HepG2 (cell line): ENCODE measurements around the gene PON1. TPM values are rescaled to one million over a fixed set of nuclear protein-coding genes. Genes with fewer than 3 reads are reported as not detected.
A peak's percentile ranks its signal among the peaks of the same experiment; 100 is the strongest.

Experiments used
- ATAC-seq: fragments of 200-7000 bp; cut with Tn5 transposase; 3 replicates; pipeline ENCODE4 v1.9.1; 2020; ENCODE audit warnings: mild to moderate bottlenecking, moderate library complexity
- BruUV-seq: library from RNA; stranded (reverse); fragments of 400-500 nt; replicated peaks from 2 replicates; lab custom pipeline; 2021; lab: Mats Ljungman, UMichigan
- CTCF ChIA-PET: fragments of 300-600 bp; formaldehyde crosslinking; extraction: SDS; loops from one replicate; lab custom pipeline; 2021; ENCODE audit warnings: low total read pairs, inconsistent platforms, low intra/inter-chr PET ratio; lab: Yijun Ruan, JAX
- POLR2A ChIA-PET: fragments of 350-600 bp; sonication (Branson Sonifier 250); formaldehyde crosslinking; loops from one replicate; lab custom pipeline; 2020; ENCODE audit warnings: antibody characterized with exemption, inconsistent platforms; lab: Yijun Ruan, JAX
- DNase-seq: peaks from one replicate; pipeline ENCODE4 v3.0.0-alpha.2; 2015; ENCODE audit warnings: low spot score
- FAIRE-seq: peaks from 3 replicates; lab custom pipeline; 2011; peaks lifted over from hg19 to GRCh38; lab: Jason Lieb, UNC
- H2AFZ ChIP-seq: one replicate; pipeline ENCODE4 v1.6.1; 2011; ENCODE audit warnings: low read length, inconsistent platforms
- H3K27ac ChIP-seq: fragments of 300-600 bp; 3 replicates; pipeline ENCODE4 v1.8.0; 2011; ENCODE audit warnings: mixed run types, mild to moderate bottlenecking, mixed read lengths, low read length, inconsistent platforms; ENCODE audit not compliant: insufficient read depth; ENCODE audit errors: extremely low read length
- H3K27me3 ChIP-seq, 2 experiments: fragments of 200-600 bp in 1 of 2; 2 replicates in 1 of 2; 3 replicates in 1 of 2; pipeline versions ENCODE4 v1.6.0 to v1.8.0; 2011; ENCODE audit warnings: low read length in 2 of 2, mild to moderate bottlenecking in 2 of 2, moderate library complexity in 2 of 2, inconsistent platforms in 1 of 2; ENCODE audit not compliant: insufficient read depth in 2 of 2, control insufficient read depth in 1 of 2
- H3K36me3 ChIP-seq, 2 experiments: fragments of 200-600 bp in 1 of 2; replicated peaks in 1 of 2; 2 replicates in 1 of 2; 3 replicates in 1 of 2; pipeline versions ENCODE4 v1.5.1 to v1.8.0; 2011; ENCODE audit warnings: low read length in 2 of 2, inconsistent platforms in 1 of 2; ENCODE audit not compliant: insufficient read depth in 2 of 2, control insufficient read depth in 1 of 2
- H3K4me1 ChIP-seq: 2 replicates; pipeline ENCODE4 v1.5.1; 2012; ENCODE audit warnings: low read length, inconsistent platforms; ENCODE audit not compliant: insufficient read depth
- H3K4me2 ChIP-seq: 2 replicates; pipeline ENCODE4 v1.6.0; 2011; ENCODE audit warnings: low read depth, low read length, inconsistent platforms
- H3K4me3 ChIP-seq, 3 experiments: fragments of 200-600 bp in 1 of 3; sonication (generic), shearing (Covaris generic) in 1 of 3; replicated peaks in 1 of 3; 2 replicates each; pipeline ENCODE4 v1.5.1; 2011 to 2016; ENCODE audit warnings: low read length in 3 of 3, inconsistent platforms in 2 of 3, low read depth in 2 of 3, mild to moderate bottlenecking in 2 of 3, control low read depth in 1 of 3, mixed read lengths in 1 of 3; ENCODE audit not compliant: insufficient read depth in 1 of 3
- H3K79me2 ChIP-seq: one replicate; pipeline ENCODE4 v1.6.1; 2011; ENCODE audit warnings: low read length, inconsistent platforms; ENCODE audit not compliant: insufficient read depth
- H3K9ac ChIP-seq: 2 replicates; pipeline ENCODE4 v1.6.0; 2011; ENCODE audit warnings: mild to moderate bottlenecking, low read depth, low read length, inconsistent platforms; ENCODE audit not compliant: insufficient read depth
- H3K9me3 ChIP-seq: 2 replicates; pipeline ENCODE4 v1.5.1; 2012; ENCODE audit warnings: mild to moderate bottlenecking, low read length
- H4K20me1 ChIP-seq: 2 replicates; pipeline ENCODE4 v1.6.0; 2011; ENCODE audit warnings: inconsistent platforms, mild to moderate bottlenecking, low read length, moderate library complexity; ENCODE audit not compliant: insufficient read depth
- FOXA1 ChIP-seq, 2 experiments: fragments of 450-650 bp in 1 of 2; sonication (generic) in 1 of 2; formaldehyde crosslinking in 1 of 2; IDR thresholded peaks; 2 replicates each; pipeline versions ENCODE4 v1.4.0 to v1.6.1; 2016 to 2020; ENCODE audit warnings: missing genetic modification reagents in 1 of 2
- ZBTB7B ChIP-seq: sonication (generic); formaldehyde crosslinking; IDR thresholded peaks from 2 replicates; pipeline ENCODE4 v1.4.0; 2020; ENCODE audit warnings: missing genetic modification reagents
- ZNF296 ChIP-seq: sonication (generic); formaldehyde crosslinking; conservative IDR thresholded peaks from 2 replicates; pipeline ENCODE4 v1.5.0; 2020; ENCODE audit warnings: mild to moderate bottlenecking, missing genetic modification reagents
- ZNF652 ChIP-seq: IDR thresholded peaks from 2 replicates; pipeline ENCODE4 v1.6.1; 2016; ENCODE audit warnings: low read depth, borderline replicate concordance
- WGBS: methylation state at CpG from one replicate; pipeline ENCODE4 v1.1.6; 2017; ENCODE audit warnings: low lambda C conversion rate; 5-methylcytosine and 5-hydroxymethylcytosine counted together
- in situ Hi-C: cut with HindIII; loops from 2 replicates; pipeline ENCODE4 v1.10.0; 2017; ENCODE audit warnings: low pct_unique_long_range_greater_than_20kb; ENCODE audit not compliant: extremely low pct_ligation_motif_present
- intact Hi-C: fragments of 100-400 bp; cut with micrococcal nuclease; formaldehyde crosslinking; loops from one replicate; pipeline ENCODE4 v1.10.0; 2022; ENCODE audit not compliant: unreplicated experiment
- polyA plus RNA-seq, 8 experiments: library from polyadenylated mRNA; depleted of rRNA in 3 of 8; stranded (reverse) in 7 of 8; unstranded in 1 of 8; fragments of >200 nt; fragmentation: Illumina TruSeq in 4 of 8; extraction: Trizol in 4 of 8; gene quantifications; 2 replicates each; pipeline versions ENCODE4 v1.2.1 to v1.2.3, GENCODE V29; 2011 to 2016; ENCODE audit warnings: low read depth in 4 of 8, missing spikeins in 1 of 8, mixed read lengths in 1 of 8; ENCODE audit not compliant: insufficient read depth in 1 of 8
- total RNA-seq, 5 experiments: library from RNA; depleted of rRNA; stranded (reverse); fragments of >200 nt; fragmentation: Illumina TruSeq; extraction: Trizol; gene quantifications; 2 replicates each; pipeline ENCODE4 v1.2.3, GENCODE V29; 2016; ENCODE audit warnings: low read depth in 1 of 5
- TF ChIP-seq, protein P1 (sequence below): IDR thresholded peaks from 2 replicates; pipeline ENCODE4 v1.6.1; 2012; ENCODE audit warnings: low read depth, low read length, improper control_type of control experiment

The PON1 gene
- total and polyA plus RNA-seq, 2 of the 13 experiments (the other 11 are each of a cell fraction or from before 2014, with no cell fraction given) = 0.27 to 0.57 TPM

DNA sequence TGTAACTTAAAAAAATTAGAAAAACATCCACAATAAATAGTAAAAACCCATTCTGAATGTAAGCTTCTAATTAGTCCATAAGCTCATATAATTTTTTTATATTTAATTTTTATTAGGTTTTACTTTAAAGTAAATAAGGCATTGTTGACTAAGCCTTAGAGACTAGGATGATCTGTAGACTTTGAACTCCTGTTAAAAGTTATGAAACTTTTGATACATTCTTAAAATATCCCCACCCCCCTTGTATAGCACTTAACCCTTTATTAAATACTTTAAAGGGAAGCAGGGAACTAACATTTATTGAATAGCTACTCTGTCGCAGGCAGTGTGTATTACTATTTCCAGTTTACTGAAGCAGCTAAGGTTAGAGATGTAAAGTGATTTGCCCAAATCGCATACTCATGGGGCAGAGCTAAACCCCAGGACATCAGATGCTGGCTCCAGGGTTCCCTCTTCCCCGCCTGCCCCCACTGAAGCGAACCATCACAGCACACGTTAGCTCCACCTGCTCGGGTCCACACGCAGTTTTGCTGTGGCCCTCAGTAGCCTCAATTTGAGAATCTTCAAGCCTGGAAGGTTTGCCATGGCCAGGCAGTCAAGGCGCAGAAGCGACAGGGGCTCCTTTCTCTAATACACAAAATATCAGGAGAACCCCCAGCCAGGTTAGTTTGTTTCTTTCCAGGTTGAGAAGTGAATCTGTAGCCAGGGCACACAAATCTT is 762 bp downstream of the PON1 start:
- FAIRE-seq (no peak), ATAC-seq (no peak), DNase-seq (no peak)
- intact Hi-C loops = no loop called here
- Histone ChIP-seq H3K9me3 (no peaks in the 10 kb centered on the region), H3K36me3 (no peaks in the 10 kb centered on the region), H4K20me1 (no peaks in the 10 kb centered on the region), H3K4me3 (no peak overlapping the region; a peak in 1 of 6 replicates), H3K79me2 (no peaks in the 10 kb centered on the region), H3K9ac (no peak overlapping the region), H3K4me2 (peak overlapping the region; percentile 63), H3K4me1 (peaks cover 32% of the 10 kb centered on the region), H3K27ac (no peak overlapping the region), H3K27me3 (no peaks in the 10 kb centered on the region; a peak in 1 of 5 replicates), H2AFZ (no peak overlapping the region)
- BruUV-seq = no TSS peak
- TF ChIP-seq, protein P1, sequence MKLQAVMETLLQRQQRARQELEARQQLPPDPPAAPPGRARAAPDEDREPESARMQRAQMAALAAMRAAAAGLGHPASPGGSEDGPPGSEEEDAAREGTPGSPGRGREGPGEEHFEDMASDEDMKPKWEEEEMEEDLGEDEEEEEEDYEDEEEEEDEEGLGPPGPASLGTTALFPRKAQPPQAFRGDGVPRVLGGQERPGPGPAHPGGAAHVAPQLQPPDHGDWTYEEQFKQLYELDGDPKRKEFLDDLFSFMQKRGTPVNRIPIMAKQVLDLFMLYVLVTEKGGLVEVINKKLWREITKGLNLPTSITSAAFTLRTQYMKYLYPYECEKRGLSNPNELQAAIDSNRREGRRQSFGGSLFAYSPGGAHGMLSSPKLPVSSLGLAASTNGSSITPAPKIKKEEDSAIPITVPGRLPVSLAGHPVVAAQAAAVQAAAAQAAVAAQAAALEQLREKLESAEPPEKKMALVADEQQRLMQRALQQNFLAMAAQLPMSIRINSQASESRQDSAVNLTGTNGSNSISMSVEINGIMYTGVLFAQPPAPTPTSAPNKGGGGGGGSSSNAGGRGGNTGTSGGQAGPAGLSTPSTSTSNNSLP = peak; percentile 11; the same call in 1 of the 2 replicates
- TF ChIP-seq ZNF652 (CRISPR knock-in tag) (peak; percentile 83), FOXA1 (IDR thresholded peaks at IDR 0.05) (0 out of 2 replicates have a peak, but pooled peaks have one; percentile 35), FOXA1 (CRISPR knock-in tag; IDR thresholded peaks at IDR 0.05) (no peak), ZBTB7B (CRISPR knock-in tag) (no peak)
- in situ Hi-C loops = no loop called here
- WGBS = 60% methylated on average over 9 of the region's 9 CpGs
- ChIA-PET POLR2A (interaction anchor here (1.3 to 1.6 kb wide), 2 partner anchors 72 to 117 kb away, joined by 3 read pairs; partner anchors contain the start of gene PON3), CTCF (no interaction called here)

DNA sequence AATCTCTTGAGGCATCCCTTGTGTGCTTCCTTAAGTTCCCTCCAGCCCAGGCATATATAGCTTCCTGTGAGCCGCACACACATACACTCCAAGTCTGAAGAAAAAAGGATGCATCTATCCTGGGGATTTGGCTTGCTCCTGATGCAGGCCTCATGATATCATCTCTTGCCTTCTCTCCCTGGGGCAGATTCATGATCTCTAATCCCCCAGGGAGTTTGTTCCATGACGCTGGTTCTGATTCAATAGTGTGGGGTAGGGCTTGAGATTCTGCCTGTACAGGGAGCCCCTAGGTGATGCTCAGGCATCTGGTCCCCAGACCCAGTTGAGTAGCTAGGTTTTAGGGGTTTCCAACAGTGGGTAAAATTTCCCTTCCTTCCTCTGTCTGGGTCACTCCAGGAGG is 1.5 kb downstream of the PON1 start:
- H3K79me2 ChIP-seq = no peaks in the 10 kb centered on the region
- ATAC-seq (no peak), DNase-seq (no peak), FAIRE-seq (no peak)
- H3K4me3 ChIP-seq = no peak overlapping the region
- no peak overlapping the region for H3K27ac ChIP-seq
- H4K20me1 ChIP-seq = no peaks in the 10 kb centered on the region
- in situ Hi-C loops (no loop called here), intact Hi-C loops (no loop called here)
- H3K4me2 ChIP-seq = no peak overlapping the region
- peaks cover 39% of the 10 kb centered on the region for H3K4me1 ChIP-seq
- CTCF ChIA-PET = no interaction called here
- H3K36me3 ChIP-seq = no peaks in the 10 kb centered on the region
- H2AFZ ChIP-seq = no peak overlapping the region
- no peaks in the 10 kb centered on the region; a peak in 1 of 5 replicates for H3K27me3 ChIP-seq
- no TSS peak for BruUV-seq
- H3K9ac ChIP-seq = no peak overlapping the region
- WGBS = 50% methylated on average over 2 of the region's 2 CpGs
- H3K9me3 ChIP-seq = no peaks in the 10 kb centered on the region
- POLR2A ChIA-PET = interaction anchor here (1.3 kb wide), 1 partner anchor 118 kb away, joined by 3 read pairs; no protein-coding TSS in a partner anchor
- no peak for TF ChIP-seq ZNF296 (CRISPR knock-in tag)
